ENCODE measurements around the gene ACACB. TPM values are rescaled to one million over a fixed set of nuclear protein-coding genes. Genes with fewer than 3 reads are reported as not detected.

The ACACB gene
- 10 to 100 TPM; 46.8 to 70.3 TPM for total RNA-seq
- polyA plus RNA-seq, result 10 to 100 TPM in 1 of 2 donors, 1 to 10 TPM in 1; 8.4 to 13.4 TPM
- long read RNA-seq, donor 1, partial matches to known transcripts, result 11 of 23 reads
- long read RNA-seq, donor 1, other reads (novel, unspliced or antisense), result 11 of 23 reads
- long read RNA-seq, donor 2, partial matches to known transcripts, result 6 of 14 reads
- long read RNA-seq, donor 2, other reads (novel, unspliced or antisense), result 8 of 14 reads

- DNase-seq (no peak), ATAC-seq (ENCODE audit: low FRiP score) (no peak)
- Histone ChIP-seq H3K36me3 (ENCODE audit: control insufficient read depth in 1 of 2, insufficient read depth in 2 of 2, low read length in 1 of 2) (no peaks in the 10 kb centered on the region), H3K4me1 (ENCODE audit: control insufficient read depth in 1 of 2, insufficient read depth in 2 of 2, low read length in 2 of 2) (no peaks in the 10 kb centered on the region), H3K27me3 (ENCODE audit: control insufficient read depth in 1 of 2, insufficient read depth in 2 of 2, low read length in 1 of 2) (no peaks in the 10 kb centered on the region), H3K27ac (ENCODE audit: low read depth in 1 of 2, low read length in 2 of 2) (no peak within 1 kb of the TSS), H3K4me3 (ENCODE audit: low read length in 2 of 2) (no peak within 1 kb of the TSS), H3K9me3 (ENCODE audit: control insufficient read depth, low read length) (no peaks in the 10 kb centered on the region)
- WGBS, 2 donors, result 59 to 61% methylated on average over 14 of the region's 14 CpGs
- intact Hi-C loops (cut with DNase I), result loop anchor here in 1 of 2 donors (10.0 kb wide), 1 partner anchor 269 kb away; no protein-coding TSS in a partner anchor
Measured at GRCh38 chr12:109115758-109116610, at the start of gene ACACB. Gene ACACB (plus strand): TSS chr12:109116587. CDS start chr12:109139406, 22,819 bp downstream.

GRCh38 chr12:109069307-109070271, 46.8 kb upstream of the ACACB start:
- no peak overlapping the region for H3K27ac ChIP-seq (ENCODE audit: low read depth in 1 of 2, low read length in 2 of 2)
- H3K4me1 ChIP-seq (ENCODE audit: control insufficient read depth in 1 of 2, insufficient read depth in 2 of 2, low read length in 2 of 2), result no peaks in the 10 kb centered on the region
- DNase-seq, result no peak
- 66 to 74% methylated on average over 17 of the region's 17 CpGs for WGBS, 2 donors
- no peak overlapping the region for H3K4me3 ChIP-seq (ENCODE audit: low read length in 2 of 2)
- no peaks in the 10 kb centered on the region for H3K27me3 ChIP-seq (ENCODE audit: control insufficient read depth in 1 of 2, insufficient read depth in 2 of 2, low read length in 1 of 2)
- intact Hi-C loops (cut with DNase I), result no loop called here
- H3K9me3 ChIP-seq (ENCODE audit: control insufficient read depth, low read length), result no peaks in the 10 kb centered on the region
- H3K36me3 ChIP-seq (ENCODE audit: control insufficient read depth in 1 of 2, insufficient read depth in 2 of 2, low read length in 1 of 2), result peaks cover 5 to 8% of the 10 kb centered on the region in 2 donors
- no peak for ATAC-seq (ENCODE audit: low FRiP score)

GRCh38 chr12:109074866-109075265, 41.5 kb upstream of the ACACB start:
- ATAC-seq (ENCODE audit: low FRiP score) (no peak), DNase-seq (no peak)
- Histone ChIP-seq H3K4me3 (ENCODE audit: low read length in 2 of 2) (no peak overlapping the region), H3K9me3 (ENCODE audit: control insufficient read depth, low read length) (no peaks in the 10 kb centered on the region), H3K4me1 (ENCODE audit: control insufficient read depth in 1 of 2, insufficient read depth in 2 of 2, low read length in 2 of 2) (no peaks in the 10 kb centered on the region), H3K27me3 (ENCODE audit: control insufficient read depth in 1 of 2, insufficient read depth in 2 of 2, low read length in 1 of 2) (no peaks in the 10 kb centered on the region), H3K36me3 (ENCODE audit: control insufficient read depth in 1 of 2, insufficient read depth in 2 of 2, low read length in 1 of 2) (peaks cover 0 to 4% of the 10 kb centered on the region in 2 donors), H3K27ac (ENCODE audit: low read depth in 1 of 2, low read length in 2 of 2) (no peak overlapping the region)
- intact Hi-C loops (cut with DNase I), result no loop called here

GRCh38 chr12:109082751-109083150, 33.6 kb upstream of the ACACB start:
- no peak overlapping the region for H3K4me3 ChIP-seq (ENCODE audit: low read length in 2 of 2)
- no peak for DNase-seq
- H3K27me3 ChIP-seq (ENCODE audit: control insufficient read depth in 1 of 2, insufficient read depth in 2 of 2, low read length in 1 of 2), result no peaks in the 10 kb centered on the region
- H3K9me3 ChIP-seq (ENCODE audit: control insufficient read depth, low read length), result no peaks in the 10 kb centered on the region
- peaks cover 5 to 16% of the 10 kb centered on the region in 2 donors for H3K36me3 ChIP-seq (ENCODE audit: control insufficient read depth in 1 of 2, insufficient read depth in 2 of 2, low read length in 1 of 2)
- intact Hi-C loops (cut with DNase I), result no loop called here
- ATAC-seq (ENCODE audit: low FRiP score), result no peak
- H3K4me1 ChIP-seq (ENCODE audit: control insufficient read depth in 1 of 2, insufficient read depth in 2 of 2, low read length in 2 of 2), result no peaks in the 10 kb centered on the region
- no peak overlapping the region for H3K27ac ChIP-seq (ENCODE audit: low read depth in 1 of 2, low read length in 2 of 2)
- WGBS, 2 donors, result 88 to 91% methylated on average over 14 of the region's 14 CpGs

GRCh38 chr12:109084425-109084824, 32.0 kb upstream of the ACACB start:
- WGBS, 2 donors, result 95 to 96% methylated on average over 2 of the region's 2 CpGs
- no peak for DNase-seq
- intact Hi-C loops (cut with DNase I), result no loop called here

GRCh38 chr12:109085590-109085989, 30.8 kb upstream of the ACACB start:
- Histone ChIP-seq H3K4me3 (ENCODE audit: low read length in 2 of 2) (no peak overlapping the region), H3K4me1 (ENCODE audit: control insufficient read depth in 1 of 2, insufficient read depth in 2 of 2, low read length in 2 of 2) (no peaks in the 10 kb centered on the region), H3K9me3 (ENCODE audit: control insufficient read depth, low read length) (no peaks in the 10 kb centered on the region), H3K36me3 (ENCODE audit: control insufficient read depth in 1 of 2, insufficient read depth in 2 of 2, low read length in 1 of 2) (peaks cover 5 to 20% of the 10 kb centered on the region in 2 donors), H3K27ac (ENCODE audit: low read depth in 1 of 2, low read length in 2 of 2) (no peak overlapping the region), H3K27me3 (ENCODE audit: control insufficient read depth in 1 of 2, insufficient read depth in 2 of 2, low read length in 1 of 2) (no peaks in the 10 kb centered on the region)
- intact Hi-C loops (cut with DNase I), result no loop called here
- ATAC-seq (ENCODE audit: low FRiP score) (no peak), DNase-seq (no peak)
- WGBS, 2 donors, result 85 to 91% methylated on average over 11 of the region's 11 CpGs

More at GRCh38 chr12:109084425-109084824, 32.0 kb upstream of the ACACB start:
- ATAC-seq (ENCODE audit: low FRiP score), result no peak
- Histone ChIP-seq H3K27ac (ENCODE audit: low read depth in 1 of 2, low read length in 2 of 2) (no peak overlapping the region), H3K36me3 (ENCODE audit: control insufficient read depth in 1 of 2, insufficient read depth in 2 of 2, low read length in 1 of 2) (peaks cover 5 to 20% of the 10 kb centered on the region in 2 donors), H3K27me3 (ENCODE audit: control insufficient read depth in 1 of 2, insufficient read depth in 2 of 2, low read length in 1 of 2) (no peaks in the 10 kb centered on the region), H3K4me3 (ENCODE audit: low read length in 2 of 2) (no peak overlapping the region), H3K4me1 (ENCODE audit: control insufficient read depth in 1 of 2, insufficient read depth in 2 of 2, low read length in 2 of 2) (no peaks in the 10 kb centered on the region), H3K9me3 (ENCODE audit: control insufficient read depth, low read length) (no peaks in the 10 kb centered on the region)

GRCh38 chr12:109087250-109087649, 29.1 kb upstream of the ACACB start:
- WGBS, 2 donors, result 65 to 66% methylated on average over 5 of the region's 5 CpGs
- no peak overlapping the region for H3K27ac ChIP-seq (ENCODE audit: low read depth in 1 of 2, low read length in 2 of 2)
- intact Hi-C loops (cut with DNase I), result no loop called here
- no peak overlapping the region for H3K4me3 ChIP-seq (ENCODE audit: low read length in 2 of 2)
- ATAC-seq (ENCODE audit: low FRiP score) (no peak), DNase-seq (no peak)
- H3K9me3 ChIP-seq (ENCODE audit: control insufficient read depth, low read length), result no peaks in the 10 kb centered on the region
- no peaks in the 10 kb centered on the region for H3K27me3 ChIP-seq (ENCODE audit: control insufficient read depth in 1 of 2, insufficient read depth in 2 of 2, low read length in 1 of 2)
- peaks cover 5 to 20% of the 10 kb centered on the region in 2 donors for H3K36me3 ChIP-seq (ENCODE audit: control insufficient read depth in 1 of 2, insufficient read depth in 2 of 2, low read length in 1 of 2)
- no peaks in the 10 kb centered on the region for H3K4me1 ChIP-seq (ENCODE audit: control insufficient read depth in 1 of 2, insufficient read depth in 2 of 2, low read length in 2 of 2)

GRCh38 chr12:109088818-109089217, 27.6 kb upstream of the ACACB start:
- H3K36me3 ChIP-seq (ENCODE audit: control insufficient read depth in 1 of 2, insufficient read depth in 2 of 2, low read length in 1 of 2), result peaks cover 5 to 11% of the 10 kb centered on the region in 2 donors
- no peak overlapping the region for H3K27ac ChIP-seq (ENCODE audit: low read depth in 1 of 2, low read length in 2 of 2)
- WGBS, 2 donors, result 75 to 76% methylated on average over 6 of the region's 6 CpGs
- H3K4me1 ChIP-seq (ENCODE audit: control insufficient read depth in 1 of 2, insufficient read depth in 2 of 2, low read length in 2 of 2), result no peaks in the 10 kb centered on the region
- DNase-seq (no peak), ATAC-seq (ENCODE audit: low FRiP score) (no peak)
- H3K27me3 ChIP-seq (ENCODE audit: control insufficient read depth in 1 of 2, insufficient read depth in 2 of 2, low read length in 1 of 2), result no peaks in the 10 kb centered on the region
- H3K9me3 ChIP-seq (ENCODE audit: control insufficient read depth, low read length), result no peaks in the 10 kb centered on the region
- intact Hi-C loops (cut with DNase I), result no loop called here
- no peak overlapping the region for H3K4me3 ChIP-seq (ENCODE audit: low read length in 2 of 2)
